Caco-2 (cell line): ENCODE measurements around the gene SPEG. TPM values are rescaled to one million over a fixed set of nuclear protein-coding genes. Genes with fewer than 3 reads are reported as not detected.
A peak's percentile ranks its signal among the peaks of the same experiment; 100 is the strongest.

Experiments used
- BruUV-seq: library from RNA; stranded (reverse); fragments of 400-500 nt; replicated peaks from 2 replicates; lab custom pipeline; 2021; lab: Mats Ljungman, UMichigan
- CTCF ChIA-PET: fragments of 300-600 bp; sonication (Branson Sonifier 250); formaldehyde crosslinking; loops from one replicate; lab custom pipeline; 2022; ENCODE audit warnings: antibody characterized with exemption; lab: Charles Lee
- POLR2A ChIA-PET: fragments of 300-600 bp; sonication (Branson Sonifier 250); formaldehyde crosslinking; loops from one replicate; lab custom pipeline; 2022; ENCODE audit warnings: antibody characterized with exemption; lab: Charles Lee
- DNase-seq, 2 experiments: peaks; one replicate each; pipeline versions ENCODE4 v3.0.0 to v3.0.0-alpha.2; 2020 to 2022
- H3K27me3 ChIP-seq: replicated peaks from 2 replicates; pipeline ENCODE4 v1.6.0; 2011; ENCODE audit warnings: low read length; ENCODE audit not compliant: control insufficient read depth, insufficient read depth
- H3K36me3 ChIP-seq: 2 replicates; pipeline ENCODE4 v1.5.1; 2011; ENCODE audit warnings: low read length; ENCODE audit not compliant: control insufficient read depth, insufficient read depth
- H3K4me1 ChIP-seq: fragments of 250-450 bp; sonication (Bioruptor Pico); 2 replicates; pipeline ENCODE4 v1.5.1; 2020; ENCODE audit warnings: mild to moderate bottlenecking
- H3K4me3 ChIP-seq: 2 replicates; pipeline ENCODE4 v1.5.1; 2011; ENCODE audit warnings: low read depth, mild to moderate bottlenecking, control low read depth, low read length
- H3K9me3 ChIP-seq: fragments of 250-450 bp; sonication (Bioruptor Pico); 2 replicates; pipeline ENCODE4 v1.5.1; 2020; ENCODE audit warnings: mild to moderate bottlenecking, moderate library complexity
- H3K27ac Mint-ChIP-seq: one replicate; pipeline ENCODE4 v1.8.0; 2022; ENCODE audit warnings: mixed read lengths; ENCODE audit not compliant: unreplicated experiment
- H3K27me3 Mint-ChIP-seq: one replicate; pipeline ENCODE4 v1.8.0; 2022; ENCODE audit warnings: mixed read lengths; ENCODE audit not compliant: insufficient read depth, unreplicated experiment
- H3K36me3 Mint-ChIP-seq: one replicate; pipeline ENCODE4 v1.8.0; 2022; ENCODE audit warnings: mild to moderate bottlenecking, mixed read lengths; ENCODE audit not compliant: insufficient read depth, unreplicated experiment
- H3K4me1 Mint-ChIP-seq: one replicate; pipeline ENCODE4 v1.8.0; 2022; ENCODE audit warnings: low read depth, mixed read lengths; ENCODE audit not compliant: unreplicated experiment
- H3K4me3 Mint-ChIP-seq: one replicate; pipeline ENCODE4 v1.8.0; 2022; ENCODE audit warnings: mild to moderate bottlenecking, moderate library complexity, mixed read lengths; ENCODE audit not compliant: unreplicated experiment
- H3K9me3 Mint-ChIP-seq: one replicate; pipeline ENCODE4 v1.8.0; 2022; ENCODE audit warnings: mixed read lengths; ENCODE audit not compliant: unreplicated experiment
- CTCF ChIP-seq, 2 experiments: fragments of 200-600 bp in 1 of 2; IDR thresholded peaks; 1 replicate in 1 of 2; 2 replicates in 1 of 2; pipeline versions ENCODE4 v1.5.1 to v1.8.0; 2011 to 2022; ENCODE audit warnings: antibody characterized with exemption in 1 of 2, control low read depth in 1 of 2, inconsistent platforms in 1 of 2, low read depth in 1 of 2, low read length in 1 of 2, mild to moderate bottlenecking in 1 of 2, moderate library complexity in 1 of 2; ENCODE audit not compliant: insufficient read depth in 1 of 2, severe bottlenecking in 1 of 2, unreplicated experiment in 1 of 2
- intact Hi-C: fragments of 100-400 bp; cut with micrococcal nuclease; formaldehyde crosslinking; loops from one replicate; pipeline ENCODE4 v1.10.0; 2022; ENCODE audit not compliant: unreplicated experiment
- total RNA-seq: library from RNA; stranded (reverse); gene quantifications from 2 replicates; pipeline ENCODE4 v1.2.3, GENCODE V29; 2022

SPEG gene
- total RNA-seq, 1 experiment from 2014 or later, result 18.6 TPM

DNA sequence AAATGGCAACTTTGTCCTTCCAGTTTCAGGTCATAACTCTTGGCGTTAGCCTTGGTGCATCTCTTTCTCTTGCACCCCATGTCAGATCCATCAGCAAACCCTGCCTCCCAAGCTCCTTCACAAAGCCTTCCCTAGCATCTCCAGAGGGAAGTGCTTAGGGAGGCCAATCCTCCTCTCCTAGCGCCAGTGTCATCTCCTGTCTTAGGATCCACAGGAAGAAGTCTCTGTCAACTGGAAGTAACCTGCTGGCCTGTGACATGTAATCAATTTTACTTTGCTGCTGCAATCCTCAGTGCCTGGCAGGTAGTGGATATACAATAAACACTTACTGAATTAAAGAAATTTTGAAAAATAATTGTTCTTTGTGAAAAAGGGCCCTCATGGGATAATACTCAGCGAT, 39.0 kb upstream of the SPEG start:
- H3K27me3 Mint-ChIP-seq, result no peaks in the 10 kb centered on the region
- H3K4me3 Mint-ChIP-seq, result no peak overlapping the region
- no peaks in the 10 kb centered on the region for H3K36me3 ChIP-seq
- ChIA-PET CTCF (no interaction called here), POLR2A (no interaction called here)
- no TSS peak for BruUV-seq
- H3K9me3 ChIP-seq, result no peaks in the 10 kb centered on the region
- no peak for TF ChIP-seq CTCF (IDR thresholded peaks at IDR 0.05; ENCODE audit: insufficient read depth in 1 of 2, low read depth in 1 of 2, low read length in 1 of 2, severe bottlenecking in 1 of 2, unreplicated experiment in 1 of 2)
- peaks cover 25% of the 10 kb centered on the region for H3K4me1 ChIP-seq
- H3K27ac Mint-ChIP-seq, result no peak overlapping the region
- H3K9me3 Mint-ChIP-seq, result no peaks in the 10 kb centered on the region
- H3K4me1 Mint-ChIP-seq, result peaks cover 8% of the 10 kb centered on the region
- no peak overlapping the region for H3K4me3 ChIP-seq
- intact Hi-C loops, result no loop called here
- DNase-seq, result no peak
- H3K27me3 ChIP-seq, result no peaks in the 10 kb centered on the region
- no peaks in the 10 kb centered on the region for H3K36me3 Mint-ChIP-seq

DNA sequence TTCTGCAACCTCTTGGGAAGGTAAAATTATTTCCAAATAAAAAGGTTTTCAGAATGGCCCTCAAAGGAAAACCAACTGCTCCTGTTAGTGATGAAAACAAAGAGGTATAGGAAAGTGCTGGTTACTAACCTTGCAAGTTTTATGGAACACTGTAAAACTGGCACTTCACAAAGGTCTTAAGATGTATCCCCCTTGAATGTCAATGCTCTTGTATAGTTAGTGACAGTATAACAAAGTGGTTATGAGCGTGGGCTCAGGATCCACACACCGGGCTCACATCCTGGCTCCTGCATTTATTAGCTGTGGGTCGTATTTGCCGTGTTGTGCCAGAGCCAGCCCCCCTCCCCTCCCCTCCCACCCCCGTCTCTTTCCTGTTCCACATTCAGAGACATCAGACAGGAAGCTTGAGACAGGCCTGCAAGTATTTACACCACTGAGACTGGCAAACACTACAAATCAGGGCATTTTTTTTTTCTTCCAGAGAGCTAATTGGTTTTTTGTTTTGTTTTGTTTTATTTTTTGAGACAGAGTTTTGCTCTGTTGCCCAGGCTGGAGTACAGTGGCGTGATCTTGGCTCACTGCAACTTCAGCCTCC, 37.7 kb upstream of the SPEG start:
- ChIA-PET CTCF (interaction anchor here (2.7 kb wide), 1 partner anchor 9 kb away, joined by 29 read pairs; the partner anchor contains the start of gene DNPEP), POLR2A (interaction anchor here (0.6 kb wide), 1 partner anchor 9 kb away, joined by 5 read pairs; no protein-coding TSS in a partner anchor)
- Histone ChIP-seq H3K9me3 (no peaks in the 10 kb centered on the region), H3K4me3 (no peak overlapping the region), H3K27me3 (no peaks in the 10 kb centered on the region), H3K36me3 (no peaks in the 10 kb centered on the region), H3K4me1 (peaks cover 28% of the 10 kb centered on the region)
- intact Hi-C loops, result no loop called here
- BruUV-seq, result no TSS peak
- no peaks in the 10 kb centered on the region for H3K36me3 Mint-ChIP-seq
- no peak for TF ChIP-seq CTCF (IDR thresholded peaks at IDR 0.05; ENCODE audit: insufficient read depth in 1 of 2, low read depth in 1 of 2, low read length in 1 of 2, severe bottlenecking in 1 of 2, unreplicated experiment in 1 of 2)
- no peaks in the 10 kb centered on the region for H3K27me3 Mint-ChIP-seq
- H3K4me1 Mint-ChIP-seq, result peaks cover 13% of the 10 kb centered on the region
- no peak for DNase-seq
- no peak overlapping the region for H3K27ac Mint-ChIP-seq
- H3K4me3 Mint-ChIP-seq, result no peak overlapping the region
- H3K9me3 Mint-ChIP-seq, result no peaks in the 10 kb centered on the region

- Mint-ChIP-seq H3K4me1 (peaks cover 22% of the 10 kb centered on the region), H3K27me3 (no peaks in the 10 kb centered on the region), H3K9me3 (no peaks in the 10 kb centered on the region), H3K4me3 (no peak overlapping the region), H3K36me3 (no peaks in the 10 kb centered on the region), H3K27ac (no peak overlapping the region)
- peak; percentile 58 to 59 for DNase-seq
- intact Hi-C loops, result loop anchor here (1.0 kb wide), 1 partner anchor 11 kb away; no protein-coding TSS in a partner anchor
- peak in 1 of 2 experiments; percentile 14 for TF ChIP-seq CTCF (IDR thresholded peaks at IDR 0.05; ENCODE audit: insufficient read depth in 1 of 2, low read depth in 1 of 2, low read length in 1 of 2, severe bottlenecking in 1 of 2, unreplicated experiment in 1 of 2)
- H3K4me1 ChIP-seq, result peaks cover 28% of the 10 kb centered on the region
- no peaks in the 10 kb centered on the region for H3K36me3 ChIP-seq
- CTCF ChIA-PET, result interaction anchor here (0.6 to 2.7 kb wide), 8 partner anchors 10 to 131 kb away, joined by 3 to 29 read pairs (median 5); partner anchors contain the start of genes DNPEP and GMPPA
- BruUV-seq, result no TSS peak
- no peak overlapping the region for H3K4me3 ChIP-seq
- POLR2A ChIA-PET, result interaction anchor here (0.6 to 1.2 kb wide), 3 partner anchors 10 to 111 kb away, joined by 3 to 9 read pairs (median 3); no protein-coding TSS in a partner anchor
- no peaks in the 10 kb centered on the region for H3K27me3 ChIP-seq
- H3K9me3 ChIP-seq, result no peaks in the 10 kb centered on the region
Measured at GRCh38 chr2:219398721-219399363, 35.8 kb upstream of the SPEG start.
